AG20443 (cell line): ENCODE data around the gene COPS2.
A peak's percentile ranks its signal among the peaks of the same experiment; 100 is the strongest.
"Not testable (repeated sequence)": the region's sequence is repeated elsewhere in the genome, so short reads cannot be mapped to it uniquely, and the experiment has no call there.

Experiments
- DNase-seq: peaks from one replicate; pipeline ENCODE4 v3.0.0; 2012; ENCODE audit warnings: low spot score, mixed read lengths

COPS2 gene

DNA sequence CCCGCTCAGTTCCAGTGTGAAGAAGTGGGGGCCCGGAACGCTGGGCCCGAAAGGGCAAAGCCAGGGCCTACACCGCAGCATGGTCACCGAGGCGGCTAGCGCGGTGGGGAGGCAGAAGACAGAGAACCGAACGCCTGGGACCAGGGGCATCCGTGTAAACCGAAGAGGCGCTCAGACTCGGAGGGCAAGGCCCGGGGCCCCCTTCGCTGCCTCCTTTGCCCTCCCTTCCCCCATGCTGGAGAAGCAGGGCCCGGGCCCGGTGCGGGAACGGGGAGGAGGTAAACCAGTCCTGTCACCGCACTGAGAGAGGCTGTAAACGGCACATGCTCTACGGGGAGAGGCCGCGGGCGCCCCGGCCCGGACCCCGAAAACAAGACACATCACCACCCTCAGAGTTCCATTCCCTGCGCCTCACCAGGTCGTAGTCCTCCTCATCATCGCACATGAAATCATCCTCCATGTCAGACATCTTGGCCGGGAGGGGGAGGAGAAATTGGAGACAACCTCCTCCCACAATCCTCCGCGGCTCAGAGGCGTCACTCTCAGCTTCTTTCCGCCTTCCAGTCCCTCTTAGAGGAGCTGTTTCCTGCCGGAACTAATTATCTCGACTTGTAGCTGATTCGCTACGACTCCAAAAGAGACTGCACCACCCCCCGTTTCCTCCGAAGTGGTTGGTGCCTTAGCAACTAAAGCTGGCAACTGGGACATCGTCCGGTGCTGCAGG is at the start of gene COPS2:
Gene COPS2, minus strand, starts transcription at position 490 of the 724 bp plus-strand sequence. Its CDS starts 21 bp downstream, at position 469.
- DNase-seq: peak; percentile 92

DNA sequence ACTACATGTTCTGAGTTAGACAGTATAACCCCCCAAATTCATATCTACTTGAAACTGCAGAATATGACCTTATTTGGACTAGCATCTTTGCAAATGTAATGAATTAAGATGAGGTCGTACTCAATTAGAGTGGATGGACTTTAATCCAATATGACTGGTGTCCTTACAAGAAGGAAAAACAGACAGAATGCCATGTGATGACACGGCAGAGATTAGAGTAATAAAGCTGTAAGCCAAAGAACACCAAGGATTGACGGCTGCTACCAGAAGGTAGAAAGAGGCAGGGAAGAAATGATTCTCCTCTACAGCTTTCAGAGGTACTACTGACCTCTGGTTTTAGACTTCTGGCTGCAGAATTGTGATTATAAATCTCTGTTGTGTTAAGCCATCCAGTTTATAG is 44.9 kb upstream of the COPS2 start:
- DNase-seq: no peak

DNA sequence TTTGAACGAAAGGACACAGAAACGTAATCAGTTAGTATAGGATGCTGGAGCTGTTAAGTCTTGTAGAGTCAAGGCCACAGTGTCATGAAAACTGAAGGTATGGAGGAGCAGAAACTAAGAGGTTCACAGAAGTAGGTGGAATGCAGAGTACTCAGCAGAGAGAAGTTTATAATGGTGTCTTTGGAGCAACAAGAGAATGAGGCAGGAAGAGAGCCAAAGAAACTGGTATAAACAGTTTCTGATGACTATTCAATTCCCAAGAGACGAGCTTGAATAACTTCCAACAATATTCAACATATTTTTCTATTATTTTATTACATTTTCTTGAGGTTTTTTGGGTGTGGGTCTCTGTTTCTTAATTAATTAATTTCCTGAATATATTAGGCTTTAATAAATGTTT is 44.3 kb upstream of the COPS2 start:
- no peak for DNase-seq

DNA sequence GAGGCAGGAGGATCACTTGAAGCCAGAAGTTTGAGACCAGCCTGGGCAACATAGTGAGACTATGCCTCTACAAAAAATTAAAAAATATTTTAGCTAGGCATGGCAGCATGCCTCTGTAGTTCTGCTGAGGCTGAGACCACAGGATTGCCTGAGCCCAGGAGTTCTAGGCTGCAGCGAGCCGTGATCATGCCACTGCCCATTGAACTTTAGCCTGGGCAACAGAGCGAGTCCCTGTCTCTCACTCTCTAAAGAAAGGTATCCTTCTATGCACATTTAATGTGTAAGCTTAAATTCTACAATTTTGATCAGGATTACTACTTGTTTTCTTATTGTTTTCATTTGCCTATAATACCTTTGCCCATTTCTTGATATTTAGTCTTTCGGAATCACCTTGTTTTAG is 41.5 kb upstream of the COPS2 start:
- no peak for DNase-seq

DNA sequence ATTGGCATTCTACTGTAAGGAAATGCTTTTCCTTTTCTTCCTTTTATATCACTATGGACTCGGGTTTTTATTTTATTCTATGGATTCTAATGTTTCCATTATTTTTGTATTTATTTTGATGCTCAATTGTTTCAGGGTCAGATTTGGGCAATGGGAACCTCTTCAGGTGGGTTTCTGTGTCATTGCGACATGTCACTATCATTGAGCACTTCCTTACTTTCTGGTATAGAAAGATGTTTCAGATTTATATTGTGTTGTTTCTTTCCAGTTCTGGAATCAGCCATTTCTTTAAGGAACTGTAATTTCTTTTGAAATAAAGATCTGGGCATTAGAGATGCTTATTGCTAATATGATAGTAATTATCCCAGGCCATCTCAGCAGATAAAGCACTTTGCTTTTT is 36.5 kb upstream of the COPS2 start:
- DNase-seq: no peak

DNA sequence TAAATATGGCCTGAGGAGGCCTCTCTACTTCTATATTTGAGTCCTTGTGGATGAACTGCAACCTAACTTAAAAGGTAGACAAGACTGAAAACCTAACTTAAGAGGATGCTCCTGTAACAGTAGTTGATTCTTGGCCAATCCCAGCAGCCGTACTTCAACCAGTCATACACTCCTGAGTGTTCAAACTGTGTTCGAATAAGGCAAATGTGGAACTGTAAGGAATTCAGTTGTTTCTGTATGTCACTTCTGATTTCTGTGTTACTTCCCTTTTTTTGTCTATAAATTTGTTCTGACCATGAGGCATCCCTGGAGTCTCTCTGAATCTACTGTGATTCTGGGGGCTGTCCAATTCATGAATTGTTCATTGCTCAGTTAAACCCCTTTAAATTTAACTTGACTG is 35.2 kb upstream of the COPS2 start:
- no peak for DNase-seq

DNA sequence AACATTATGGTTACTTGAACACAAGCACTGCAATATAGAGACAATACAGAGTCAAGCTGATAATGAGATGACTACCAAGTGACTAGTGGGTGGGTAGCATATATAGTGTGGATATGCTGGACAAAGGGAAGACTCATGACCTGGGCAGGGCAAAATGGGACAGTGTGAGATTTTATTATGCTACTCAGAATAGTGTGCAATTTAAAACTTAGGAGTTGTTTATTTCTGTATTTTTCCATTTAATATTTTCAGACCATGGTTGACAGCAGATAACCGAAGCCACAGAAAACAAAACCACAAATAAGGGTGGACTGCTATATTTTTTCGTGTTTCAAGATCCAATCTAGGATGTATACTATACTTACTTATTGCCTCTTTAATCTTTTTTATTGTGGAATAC is 34.2 kb upstream of the COPS2 start:
- no peak for DNase-seq

DNA sequence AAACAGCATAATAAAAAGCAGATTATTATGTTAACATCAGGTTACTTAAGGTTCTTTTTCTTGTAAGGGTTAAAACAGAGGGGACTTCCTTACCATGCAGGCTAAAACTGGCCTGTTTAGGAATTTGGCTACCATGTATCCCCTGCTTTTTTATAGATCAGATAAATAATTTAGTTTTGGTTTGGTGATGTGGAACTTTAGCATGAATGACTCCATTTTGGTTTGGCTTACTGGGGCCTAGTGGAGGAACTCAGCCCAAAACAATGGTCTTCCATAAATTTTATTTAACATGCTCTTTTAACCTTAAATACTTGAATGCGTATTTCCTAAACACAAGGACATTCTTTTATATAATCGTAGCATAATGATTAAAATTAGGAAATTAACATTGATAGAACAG is 33.5 kb upstream of the COPS2 start:
- no peak for DNase-seq

DNA sequence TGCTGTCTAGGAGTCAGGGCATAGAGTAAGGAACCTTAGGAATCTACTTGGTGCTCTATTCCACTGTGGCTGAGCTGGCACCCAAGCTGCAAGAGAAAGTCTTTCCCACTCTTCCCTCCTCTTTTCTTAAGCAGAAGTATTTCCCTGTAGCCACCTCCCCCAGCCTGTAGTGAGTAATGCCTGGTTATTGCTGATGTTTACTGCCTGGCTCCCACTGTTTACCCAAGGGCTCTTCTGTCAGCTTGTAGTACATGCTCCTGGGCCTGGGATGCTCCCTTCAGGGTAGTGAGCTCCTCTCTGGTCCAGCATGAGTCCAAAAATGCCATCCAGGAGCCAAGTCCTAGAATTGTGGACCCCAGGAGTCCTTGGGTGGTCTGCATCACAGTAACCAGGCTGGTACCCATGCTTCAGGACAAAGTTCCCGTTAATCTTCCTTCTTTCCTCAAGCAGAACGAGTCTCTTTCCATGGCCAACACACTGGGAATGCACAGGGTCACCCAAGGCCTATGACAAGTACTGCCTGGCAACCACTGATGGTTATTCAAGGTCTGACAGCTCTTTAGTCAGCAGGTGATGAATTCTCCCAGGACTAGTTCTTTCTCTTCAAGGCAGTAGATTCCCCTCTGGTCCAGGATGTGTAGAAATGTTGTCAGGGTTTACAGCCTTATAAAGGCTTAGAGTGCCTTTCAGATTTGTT is 32.3 kb upstream of the COPS2 start:
- peak; percentile 24 for DNase-seq

DNA sequence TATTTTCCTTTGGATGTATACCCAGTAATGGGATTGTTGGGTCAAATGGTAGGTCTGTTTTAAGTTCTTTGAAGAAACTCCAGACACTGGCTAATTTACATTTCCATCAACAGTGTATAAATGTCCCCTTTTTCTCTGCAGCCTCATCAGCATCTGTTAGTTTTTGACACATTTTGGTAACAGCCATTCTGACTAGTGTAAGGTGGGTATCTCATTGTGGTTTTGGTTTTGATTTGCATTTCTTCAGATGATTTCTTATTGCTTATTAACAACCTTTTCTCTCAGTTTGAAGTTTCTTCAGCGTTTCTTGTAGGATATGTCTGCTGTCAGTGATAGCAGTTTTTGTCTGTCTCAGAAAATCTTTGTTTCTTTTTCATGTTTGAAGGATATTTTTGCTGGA is 30.1 kb upstream of the COPS2 start:
- DNase-seq: no peak

DNA sequence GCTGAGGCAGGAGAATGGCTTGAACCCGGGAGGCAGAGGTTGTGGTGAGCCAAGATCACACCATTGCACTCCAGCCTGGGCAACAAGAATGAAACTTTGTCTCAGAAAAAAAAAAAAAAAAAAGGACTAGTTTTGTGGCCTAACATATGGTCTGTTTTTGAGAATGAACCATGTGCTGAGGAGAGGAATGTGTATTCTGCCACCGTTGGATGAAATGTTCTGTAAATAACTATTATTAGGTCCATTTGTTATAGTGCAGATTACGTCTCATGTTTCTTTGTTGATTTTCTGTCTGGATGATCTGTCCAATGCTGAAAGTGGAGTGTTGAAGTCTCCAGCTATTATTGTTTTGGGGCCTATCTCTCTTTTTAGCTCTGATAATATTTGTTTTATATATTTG is 28.3 kb upstream of the COPS2 start:
- DNase-seq: not testable (repeated sequence)

DNA sequence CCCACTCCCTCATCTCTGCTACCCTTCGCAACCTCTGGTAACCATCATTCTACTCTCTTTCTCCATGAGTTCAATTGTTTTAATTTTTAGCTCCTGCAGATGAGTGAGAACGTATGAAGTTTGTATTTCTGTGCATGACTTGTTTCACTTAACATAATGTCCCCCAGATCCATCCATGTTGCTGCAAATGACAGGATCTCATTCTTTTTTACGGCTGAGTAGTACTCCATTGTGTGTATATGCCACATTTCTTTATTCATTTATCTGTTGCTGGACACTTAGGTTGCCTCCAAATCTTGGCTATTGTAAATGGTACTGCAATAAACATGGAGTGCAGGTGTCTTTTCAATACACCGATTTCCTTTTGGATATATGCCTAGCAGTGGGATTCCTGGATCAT is 26.7 kb upstream of the COPS2 start:
- no peak for DNase-seq

DNA sequence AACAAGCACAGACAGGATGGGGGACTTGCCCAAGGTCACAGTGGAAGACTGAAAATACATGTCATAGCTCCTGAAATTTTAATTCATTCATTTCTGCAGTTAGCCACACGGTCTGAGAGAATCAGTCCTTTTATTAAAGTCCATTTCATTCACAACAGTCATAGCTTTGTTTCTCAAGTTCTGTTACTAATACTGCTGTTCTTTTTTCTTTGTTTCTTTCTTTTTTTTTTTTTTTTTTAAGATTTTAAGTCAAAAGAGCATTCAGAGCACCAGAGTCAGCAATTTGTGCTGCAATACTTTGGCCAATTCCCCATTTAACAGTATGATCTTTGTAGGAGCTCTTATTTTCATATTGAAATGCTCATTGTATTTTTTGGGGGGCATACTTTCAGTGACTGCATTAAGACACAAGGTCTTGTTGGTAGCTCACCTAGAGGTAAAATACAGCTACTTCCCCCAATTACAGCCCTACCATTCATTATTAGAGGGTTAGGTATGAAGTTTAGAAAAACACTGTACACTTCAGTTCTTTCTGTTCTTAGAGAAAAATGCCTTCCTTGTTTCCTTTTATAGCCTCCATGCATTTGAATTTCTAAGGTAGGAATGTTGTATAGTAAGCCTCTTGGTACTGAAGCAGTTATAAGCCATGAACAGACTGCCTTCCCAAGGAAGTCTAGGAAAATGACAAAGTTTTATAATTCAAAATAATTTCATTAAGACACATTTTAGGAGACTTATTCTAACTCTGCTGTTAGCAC is 24.2 kb upstream of the COPS2 start:
- DNase-seq: no peak

DNA sequence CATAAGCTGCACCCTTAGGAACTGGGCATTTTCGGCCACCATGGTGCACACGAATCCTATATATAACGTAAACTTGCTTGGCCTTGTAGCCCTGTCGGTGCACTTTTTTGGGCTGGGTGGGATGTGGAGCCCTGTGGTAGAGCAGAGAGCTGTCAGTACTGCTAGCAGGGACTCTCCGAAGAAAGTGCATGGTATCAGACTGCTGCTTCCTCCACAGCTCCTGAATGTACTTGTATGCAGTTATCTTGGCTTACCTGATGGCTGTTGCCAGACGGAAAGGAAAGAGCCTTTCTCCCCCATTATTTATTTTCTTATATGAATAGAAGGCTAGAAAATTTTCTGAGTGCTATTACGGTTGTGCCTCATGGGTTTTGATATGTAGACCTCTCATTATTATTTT is 23.1 kb upstream of the COPS2 start:
- no peak for DNase-seq

DNA sequence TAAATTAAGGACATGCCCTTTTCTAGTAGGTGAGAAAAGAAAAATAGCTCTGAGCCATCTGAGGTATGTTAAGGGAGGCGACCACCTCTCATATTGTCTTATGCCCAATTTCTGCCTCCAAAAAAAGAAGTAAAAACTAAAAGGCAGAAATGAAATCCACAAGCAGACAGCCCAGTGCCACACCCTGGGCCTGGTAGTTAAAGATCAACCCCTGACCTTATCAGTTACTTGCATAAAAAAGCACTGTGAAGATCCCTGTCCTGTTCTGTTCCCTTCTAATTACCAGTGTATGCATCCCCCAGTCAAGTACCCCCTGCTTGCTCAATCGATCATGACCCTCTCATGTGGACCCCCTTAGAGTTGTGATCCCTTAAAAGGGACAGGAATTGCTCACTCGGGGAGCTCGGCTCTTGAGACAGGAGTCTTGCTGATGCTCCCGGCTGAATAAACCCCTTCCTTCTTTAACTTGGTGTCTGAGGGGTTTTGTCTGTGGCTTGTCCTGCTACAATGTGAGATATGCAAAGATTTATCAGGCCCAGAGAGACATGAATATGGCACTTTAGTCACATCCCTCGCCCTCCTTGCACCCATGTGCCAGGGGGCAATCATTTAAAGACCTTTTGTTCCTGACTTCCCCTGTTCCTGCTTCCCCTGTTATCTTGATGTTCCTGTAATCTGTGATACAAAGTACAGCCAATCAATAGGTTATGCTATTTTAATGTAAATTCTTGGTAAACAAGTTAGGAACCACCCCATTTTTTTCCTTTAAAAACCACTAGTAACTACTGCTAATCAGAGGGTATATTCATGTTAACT is 20.4 kb upstream of the COPS2 start:
- not testable (repeated sequence) for DNase-seq

DNA sequence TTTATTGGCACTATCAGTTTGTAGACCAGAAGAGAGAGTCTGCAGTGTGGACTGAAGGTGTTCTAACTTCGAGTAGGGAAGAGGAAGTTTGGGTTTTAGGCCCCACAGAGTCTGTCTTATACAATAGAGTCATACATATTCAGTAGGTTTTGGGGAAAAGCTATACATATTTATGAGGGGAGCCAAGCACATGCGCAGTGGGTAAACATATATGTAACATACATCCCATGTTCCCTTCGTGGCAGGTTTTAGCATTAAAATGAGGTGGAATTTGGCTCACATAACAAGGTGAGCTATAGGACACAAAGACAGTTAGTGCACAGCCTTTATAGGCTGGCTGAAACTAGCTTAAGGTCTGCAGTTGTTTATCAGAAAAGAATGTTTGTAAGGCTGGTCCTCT is 19.5 kb upstream of the COPS2 start:
- DNase-seq: no peak

DNA sequence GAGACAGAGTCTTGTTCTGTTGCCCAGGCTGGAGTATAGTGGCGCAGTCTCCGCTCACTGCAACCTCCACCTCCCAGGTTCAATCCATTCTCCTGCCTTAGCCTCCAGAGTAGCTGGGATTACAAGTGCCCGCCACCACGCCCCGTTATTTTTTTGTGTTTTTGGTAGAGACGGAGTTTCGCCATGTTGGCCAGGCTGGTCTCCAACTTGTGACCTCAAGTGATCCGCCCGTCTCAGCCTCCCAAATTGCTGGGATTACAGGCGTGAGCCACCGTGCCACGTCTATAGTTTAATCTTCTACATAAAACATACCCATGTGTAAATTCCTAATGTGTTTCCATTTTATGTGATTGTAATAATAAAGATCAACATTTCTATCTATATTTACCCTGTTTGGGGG is 16.4 kb upstream of the COPS2 start:
- no peak for DNase-seq

DNA sequence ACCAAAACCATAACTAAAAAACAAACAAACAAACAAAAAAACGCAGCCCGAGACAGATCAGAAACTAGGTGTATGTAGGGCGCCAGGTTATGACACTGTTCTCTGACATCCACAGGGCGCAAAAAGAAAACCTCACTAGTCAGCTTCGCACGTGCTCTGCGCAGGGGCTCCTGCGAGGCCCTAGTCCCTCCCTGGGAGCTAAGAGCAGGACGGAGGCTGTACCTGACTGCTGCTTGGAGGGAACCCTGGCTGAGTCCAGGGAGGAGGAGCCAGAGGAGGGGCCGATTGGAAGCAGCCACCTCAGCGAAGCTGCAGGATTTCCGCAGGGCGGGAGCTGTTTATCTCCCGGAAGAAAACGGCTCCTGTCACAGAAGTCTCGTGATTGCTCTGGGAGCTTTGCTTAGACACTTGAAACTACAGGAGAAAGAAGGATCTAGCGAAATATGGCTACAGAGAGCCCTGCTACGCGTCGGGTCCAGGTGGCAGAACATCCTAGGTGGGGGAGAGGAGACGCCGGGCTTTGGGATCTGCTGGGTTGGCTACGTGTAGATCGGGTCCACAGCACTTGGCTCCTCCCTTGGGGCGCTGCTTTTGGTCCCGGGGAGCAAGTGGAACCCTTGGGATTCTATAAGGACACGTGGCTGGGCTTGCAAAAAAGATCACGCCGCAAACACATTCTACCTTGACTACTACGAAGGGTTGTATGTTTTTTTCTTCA is 14.6 kb upstream of the COPS2 start, which contains the start of gene GALK2:
Gene GALK2, plus strand, starts transcription at position 368 of the 718 bp plus-strand sequence. Its CDS starts 76 bp downstream, at position 444.
- peak; percentile 91 for DNase-seq

DNA sequence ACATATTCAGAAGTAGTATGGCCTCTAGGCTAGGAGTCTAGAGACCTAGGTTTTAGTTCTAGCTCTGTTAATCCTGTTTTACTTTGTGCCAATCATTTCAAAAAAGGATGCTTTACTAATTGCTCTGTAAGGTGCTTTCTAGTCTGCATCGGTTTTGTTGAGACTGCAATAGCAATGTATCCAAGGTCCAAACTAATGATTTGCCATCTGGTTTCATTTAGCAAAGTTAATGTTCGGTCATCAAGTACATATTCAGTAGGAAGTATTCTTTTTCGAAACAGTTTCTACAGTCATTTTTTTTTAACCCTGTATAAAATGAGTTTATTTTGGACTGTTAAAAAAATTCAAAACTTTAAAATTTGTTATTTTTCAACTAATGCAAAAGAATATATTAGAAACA is 12.6 kb upstream of the COPS2 start:
- DNase-seq: peak; percentile 17

DNA sequence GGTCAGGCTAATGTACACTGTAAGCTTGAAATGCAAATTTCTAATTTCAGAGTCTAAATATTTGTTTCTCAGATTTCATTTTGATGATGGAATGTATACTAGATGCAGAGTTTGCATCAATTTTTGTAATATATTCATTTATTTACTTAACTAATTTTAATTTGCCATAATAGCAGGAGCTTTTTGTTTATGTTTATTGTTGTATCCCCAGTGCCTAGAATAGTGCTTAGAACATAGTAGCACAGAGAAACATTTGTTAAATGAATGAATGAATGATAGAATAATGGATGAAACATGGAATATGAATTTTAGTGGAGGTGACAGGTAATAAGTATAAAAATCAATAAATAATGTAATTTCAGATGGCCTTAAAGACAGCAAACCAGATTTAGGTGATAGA is 9.5 kb upstream of the COPS2 start:
- DNase-seq: no peak

DNA sequence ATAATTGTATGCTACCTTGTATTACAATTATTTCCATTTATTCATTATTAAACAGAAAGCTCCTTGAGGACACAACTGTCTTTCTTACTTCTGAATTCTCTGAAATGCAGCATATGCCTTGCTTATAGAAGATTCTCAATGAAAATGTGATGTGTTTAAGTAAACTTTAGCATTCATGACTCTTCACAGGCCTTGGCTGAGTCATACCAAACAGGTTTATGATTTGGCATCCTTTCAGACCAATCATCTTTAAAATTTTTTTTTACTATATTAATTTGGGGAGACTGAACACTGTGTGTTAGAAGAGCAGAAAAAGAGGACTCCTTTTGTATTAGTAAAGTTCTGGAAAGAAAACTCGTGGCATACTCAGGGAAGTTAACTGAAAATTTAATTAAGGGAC is 8.3 kb upstream of the COPS2 start:
- DNase-seq: no peak
